Glutamatergic neuron (in vitro differentiated cells): ENCODE results near the gene APOBEC2. TPM values are rescaled to one million over a fixed set of nuclear protein-coding genes. Genes with fewer than 3 reads are reported as not detected.
"Not testable (repeated sequence)": the region's sequence is repeated elsewhere in the genome, so short reads cannot be mapped to it uniquely, and the experiment has no call there.

ENCODE experiments used
- DNase-seq: peaks from one replicate; pipeline ENCODE4 v3.0.0; 2022
- H3K27ac Mint-ChIP-seq: one replicate; pipeline ENCODE4 v1.8.0; 2020; ENCODE audit warnings: mild to moderate bottlenecking, mixed read lengths, inconsistent platforms; ENCODE audit not compliant: unreplicated experiment
- H3K27me3 Mint-ChIP-seq: one replicate; pipeline ENCODE4 v1.8.0; 2020; ENCODE audit warnings: mild to moderate bottlenecking, moderate library complexity, mixed read lengths, inconsistent platforms; ENCODE audit not compliant: unreplicated experiment
- H3K36me3 Mint-ChIP-seq: one replicate; pipeline ENCODE4 v1.8.0; 2020; ENCODE audit warnings: mild to moderate bottlenecking, mixed read lengths, inconsistent platforms; ENCODE audit not compliant: unreplicated experiment
- H3K4me1 Mint-ChIP-seq: one replicate; pipeline ENCODE4 v1.8.0; 2020; ENCODE audit warnings: mild to moderate bottlenecking, low read depth, mixed read lengths, inconsistent platforms; ENCODE audit not compliant: unreplicated experiment
- H3K4me3 Mint-ChIP-seq: one replicate; pipeline ENCODE4 v1.8.0; 2020; ENCODE audit warnings: mild to moderate bottlenecking, mixed read lengths, inconsistent platforms; ENCODE audit not compliant: unreplicated experiment
- H3K9me3 Mint-ChIP-seq: one replicate; pipeline ENCODE4 v1.8.0; 2020; ENCODE audit warnings: mild to moderate bottlenecking, moderate library complexity, mixed read lengths, inconsistent platforms; ENCODE audit not compliant: unreplicated experiment
- long read RNA-seq: library from polyadenylated mRNA; unstranded; transcript quantifications from one replicate; pipeline ENCODE4 v2.0.0, GENCODE V29; 2020; ENCODE audit not compliant: unreplicated experiment
- total RNA-seq: library from RNA; stranded (reverse); fragmentation: NEBNext Ultra II Directional; extraction: Animal tissue kit (Norgen Biotek cat#: 25700); gene quantifications from one replicate; pipeline ENCODE4 v1.2.1, GENCODE V29; 2021; ENCODE audit not compliant: unreplicated experiment
- TF ChIP-seq, protein P1 (sequence below): fragments of 200-600 bp; sonication (generic); IDR thresholded peaks from one replicate; pipeline ENCODE4 v1.5.0; 2021; ENCODE audit not compliant: partially characterized antibody, unreplicated experiment

APOBEC2 gene
- 0.61 TPM for total RNA-seq
- long read RNA-seq, partial matches to known transcripts = 0 of 1 reads
- long read RNA-seq, other reads (novel, unspliced or antisense) = 1 of 1 reads

DNA sequence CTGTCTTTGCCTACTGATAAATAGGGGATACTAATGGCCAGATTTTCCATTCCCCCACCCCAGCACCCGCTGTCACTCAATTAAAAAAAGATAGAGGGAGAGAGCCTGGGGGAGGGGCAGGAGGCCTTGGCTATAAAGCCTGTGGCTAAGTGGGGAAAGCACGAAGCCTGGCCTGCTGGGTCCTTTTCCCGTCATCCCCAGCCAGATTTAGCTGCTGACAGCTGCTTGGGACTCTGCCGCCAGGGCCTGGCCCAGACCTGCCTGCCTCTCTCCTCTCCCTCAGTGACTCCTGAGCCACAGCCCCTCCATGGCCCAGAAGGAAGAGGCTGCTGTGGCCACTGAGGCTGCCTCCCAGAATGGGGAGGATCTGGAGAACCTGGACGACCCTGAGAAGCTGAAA is at the start of gene APOBEC2:
Gene APOBEC2, plus strand, starts transcription at position 162 of the 400 bp plus-strand sequence. Its CDS starts 146 bp downstream, at position 308.
- Mint-ChIP-seq H3K27ac (peak within 1 kb of the TSS; percentile 68), H3K27me3 (peaks cover 7% of the 10 kb centered on the region), H3K4me1 (peaks cover 36% of the 10 kb centered on the region), H3K9me3 (peaks cover 16% of the 10 kb centered on the region), H3K4me3 (no peak within 1 kb of the TSS), H3K36me3 (no peaks in the 10 kb centered on the region)
- DNase-seq = peak; percentile 39
- TF ChIP-seq, protein P1, sequence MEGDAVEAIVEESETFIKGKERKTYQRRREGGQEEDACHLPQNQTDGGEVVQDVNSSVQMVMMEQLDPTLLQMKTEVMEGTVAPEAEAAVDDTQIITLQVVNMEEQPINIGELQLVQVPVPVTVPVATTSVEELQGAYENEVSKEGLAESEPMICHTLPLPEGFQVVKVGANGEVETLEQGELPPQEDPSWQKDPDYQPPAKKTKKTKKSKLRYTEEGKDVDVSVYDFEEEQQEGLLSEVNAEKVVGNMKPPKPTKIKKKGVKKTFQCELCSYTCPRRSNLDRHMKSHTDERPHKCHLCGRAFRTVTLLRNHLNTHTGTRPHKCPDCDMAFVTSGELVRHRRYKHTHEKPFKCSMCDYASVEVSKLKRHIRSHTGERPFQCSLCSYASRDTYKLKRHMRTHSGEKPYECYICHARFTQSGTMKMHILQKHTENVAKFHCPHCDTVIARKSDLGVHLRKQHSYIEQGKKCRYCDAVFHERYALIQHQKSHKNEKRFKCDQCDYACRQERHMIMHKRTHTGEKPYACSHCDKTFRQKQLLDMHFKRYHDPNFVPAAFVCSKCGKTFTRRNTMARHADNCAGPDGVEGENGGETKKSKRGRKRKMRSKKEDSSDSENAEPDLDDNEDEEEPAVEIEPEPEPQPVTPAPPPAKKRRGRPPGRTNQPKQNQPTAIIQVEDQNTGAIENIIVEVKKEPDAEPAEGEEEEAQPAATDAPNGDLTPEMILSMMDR = no peak

DNA sequence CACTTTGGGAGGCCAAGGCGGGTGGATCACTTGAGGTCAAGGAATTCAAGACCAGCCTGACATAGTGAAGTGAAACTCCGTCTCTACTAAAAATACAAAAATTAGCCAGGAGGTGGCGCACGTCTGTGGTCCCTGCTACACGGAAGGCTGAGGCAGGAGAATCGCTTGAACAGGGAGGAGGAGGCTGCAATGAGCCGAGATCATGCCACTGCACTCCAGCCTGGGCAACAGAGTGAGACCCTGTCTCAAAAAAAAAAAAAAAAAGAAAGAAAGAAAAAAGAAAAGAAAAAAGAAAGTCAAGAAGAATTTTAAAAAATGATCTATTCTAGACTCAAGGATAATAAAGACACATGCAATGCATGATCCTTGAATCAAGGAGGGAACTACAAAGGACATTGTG is 46.8 kb upstream of the APOBEC2 start:
- H3K27ac Mint-ChIP-seq, H3K27me3 Mint-ChIP-seq: not testable (repeated sequence)
- TF ChIP-seq, protein P1 = peak; percentile 81

DNA sequence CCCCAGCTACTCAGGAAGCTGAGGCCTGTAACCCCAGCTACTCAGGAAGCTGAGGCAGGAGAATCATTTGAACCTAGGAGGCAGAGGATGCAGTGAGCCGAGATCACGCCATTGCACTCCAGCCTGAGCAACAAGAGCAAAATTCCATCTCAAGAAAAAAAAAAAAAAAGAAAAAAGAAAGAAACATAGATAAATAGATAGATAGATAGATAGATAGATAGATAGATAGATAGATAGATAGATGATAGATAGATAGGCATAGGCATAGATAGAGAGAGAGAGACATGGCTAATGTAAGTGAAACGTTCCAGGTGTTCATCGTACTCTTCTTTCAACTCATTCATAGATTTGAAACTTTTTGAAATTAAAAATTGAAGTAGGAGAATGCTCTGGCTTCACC is 46.0 kb upstream of the APOBEC2 start:
- H3K36me3 Mint-ChIP-seq, H3K27me3 Mint-ChIP-seq, H3K9me3 Mint-ChIP-seq, H3K27ac Mint-ChIP-seq, DNase-seq, H3K4me3 Mint-ChIP-seq: not testable (repeated sequence)
- peaks cover 13% of the 10 kb centered on the region for H3K4me1 Mint-ChIP-seq

More for the DNA sequence above, 46.8 kb upstream of the APOBEC2 start:
- peaks cover 13% of the 10 kb centered on the region for H3K4me1 Mint-ChIP-seq
- not testable (repeated sequence) for H3K4me3 Mint-ChIP-seq, H3K36me3 Mint-ChIP-seq, H3K9me3 Mint-ChIP-seq
- DNase-seq = peak; percentile 38

DNA sequence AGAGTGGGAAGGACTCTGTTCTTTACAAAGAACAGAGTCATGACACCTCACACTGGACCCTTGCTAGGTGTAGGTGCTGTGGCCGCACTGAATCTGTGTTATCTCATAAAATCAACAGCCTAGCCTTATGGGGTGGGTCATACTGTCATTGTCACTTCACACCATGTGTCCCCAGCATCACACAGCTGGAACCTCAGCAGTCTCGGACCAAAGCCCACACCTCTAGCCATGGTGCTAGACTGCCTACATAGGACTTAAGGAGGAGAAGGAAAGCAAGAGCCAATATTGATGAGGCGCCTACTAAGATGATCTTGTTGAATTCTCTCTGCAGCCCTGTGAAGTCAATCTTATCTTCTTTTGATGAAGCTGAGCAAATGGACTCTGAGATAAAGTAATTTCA is 45.0 kb upstream of the APOBEC2 start:
- H3K4me1 Mint-ChIP-seq = peaks cover 8% of the 10 kb centered on the region
- H3K27me3 Mint-ChIP-seq = no peaks in the 10 kb centered on the region
- H3K36me3 Mint-ChIP-seq = peaks cover 6% of the 10 kb centered on the region
- TF ChIP-seq, protein P1 = no peak
- no peaks in the 10 kb centered on the region for H3K9me3 Mint-ChIP-seq
- H3K27ac Mint-ChIP-seq = no peak overlapping the region
- no peak for DNase-seq
- H3K4me3 Mint-ChIP-seq = no peak overlapping the region

DNA sequence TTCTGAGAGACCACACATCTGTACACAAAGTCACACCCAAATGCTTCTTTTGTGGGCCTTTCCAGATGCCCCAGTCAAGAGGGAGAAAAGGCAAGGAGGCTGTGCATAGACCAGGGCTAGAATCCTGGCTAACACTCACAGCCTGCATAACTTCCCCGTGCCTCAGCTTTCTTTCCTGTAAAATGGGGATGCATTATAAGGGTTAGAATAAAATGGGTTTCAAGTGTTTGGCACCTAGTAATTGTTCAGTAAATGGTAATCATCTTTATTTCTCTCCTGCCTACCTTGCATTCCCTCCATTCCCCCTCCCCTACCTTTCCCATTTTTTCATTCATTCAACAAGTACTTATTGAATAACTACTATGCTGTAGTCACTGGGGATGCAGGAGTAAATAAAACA is 43.3 kb upstream of the APOBEC2 start:
- H3K4me1 Mint-ChIP-seq = peaks cover 8% of the 10 kb centered on the region
- no peak overlapping the region for H3K4me3 Mint-ChIP-seq
- no peak for DNase-seq
- TF ChIP-seq, protein P1 = no peak
- H3K27ac Mint-ChIP-seq = no peak overlapping the region
- H3K27me3 Mint-ChIP-seq = no peaks in the 10 kb centered on the region
- no peaks in the 10 kb centered on the region for H3K9me3 Mint-ChIP-seq
- peaks cover 6% of the 10 kb centered on the region for H3K36me3 Mint-ChIP-seq

DNA sequence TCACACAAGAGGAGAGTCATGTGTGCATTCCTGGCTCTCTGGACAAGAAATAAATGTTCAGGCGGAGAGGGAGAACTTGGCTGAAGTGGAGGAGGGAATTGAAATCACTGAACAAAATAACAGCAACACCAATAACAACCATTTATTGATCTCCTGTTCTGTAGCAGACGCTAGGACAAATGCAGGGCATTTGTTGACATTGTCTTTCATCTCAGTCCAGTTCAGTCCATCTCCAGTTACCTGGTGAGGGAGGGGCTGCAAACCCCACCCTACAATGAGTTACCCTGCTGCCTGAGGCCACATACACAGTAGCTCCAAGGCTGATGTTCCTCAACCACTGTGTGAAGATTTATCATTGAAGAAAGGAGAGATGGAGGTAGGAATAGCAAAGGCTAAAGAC is 41.3 kb upstream of the APOBEC2 start:
- no peak overlapping the region for H3K4me3 Mint-ChIP-seq
- no peak overlapping the region for H3K27ac Mint-ChIP-seq
- peaks cover 8% of the 10 kb centered on the region for H3K4me1 Mint-ChIP-seq
- H3K9me3 Mint-ChIP-seq = no peaks in the 10 kb centered on the region
- H3K36me3 Mint-ChIP-seq = peaks cover 6% of the 10 kb centered on the region
- no peak for DNase-seq
- TF ChIP-seq, protein P1 = no peak
- no peaks in the 10 kb centered on the region for H3K27me3 Mint-ChIP-seq
